ENCODE measurements around the gene ATXN7L2. TPM values are rescaled to one million over a fixed set of nuclear protein-coding genes. Genes with fewer than 3 reads are reported as not detected.

ATXN7L2 gene
- total and polyA plus RNA-seq, 4 donors = 0.61 to 1.7 (median 1.3) TPM

GRCh38 chr1:109508873-109509175, 25.1 kb downstream of the ATXN7L2 start:
- peaks cover 3 to 19% (median 9%) of the 10 kb centered on the region in 4 donors for H3K4me1 ChIP-seq (ENCODE audit: control insufficient read depth in 4 of 4, insufficient read depth in 4 of 4, low read length in 3 of 4)
- H3K4me3 ChIP-seq (ENCODE audit: low read depth in 1 of 3, low read length in 3 of 3) = peak overlapping the region in 2 of 3 donors; percentile 70 to 83
- H3K36me3 ChIP-seq (ENCODE audit: control insufficient read depth in 4 of 4, insufficient read depth in 3 of 4, low read depth in 1 of 4, low read length in 3 of 4) = no peaks in the 10 kb centered on the region
- H3K27me3 ChIP-seq (ENCODE audit: control insufficient read depth in 4 of 4, insufficient read depth in 4 of 4, low read length in 3 of 4) = no peaks in the 10 kb centered on the region
- H3K9ac ChIP-seq (ENCODE audit: low read depth in 1 of 2, low read length in 2 of 2) = no peak overlapping the region
- H3K9me3 ChIP-seq (ENCODE audit: control insufficient read depth in 4 of 4, low read length in 3 of 4) = no peaks in the 10 kb centered on the region
- DNase-seq (ENCODE audit: low spot score) = no peak
- H3K27ac ChIP-seq (ENCODE audit: low read depth in 1 of 2, low read length in 2 of 2) = no peak overlapping the region
- 77% methylated on average over 7 of the region's 7 CpGs for WGBS
- TF ChIP-seq ATF3 (IDR thresholded peaks at IDR 0.05) = no peak
- no peak for TF ChIP-seq ZBTB33 (IDR thresholded peaks at IDR 0.05)
- no peak for TF ChIP-seq CTCF (IDR thresholded peaks at IDR 0.05; ENCODE audit: low read depth, low read length, missing input control)
- no peak for TF ChIP-seq GABPA (IDR thresholded peaks at IDR 0.05 in 1 of 2, conservative IDR thresholded peaks at IDR 0.05 in 1 of 2)
- TF ChIP-seq YY1 (IDR thresholded peaks at IDR 0.05) = no peak
- no peak for TF ChIP-seq TAF1 (conservative IDR thresholded peaks at IDR 0.05)
- TF ChIP-seq FOXA2 (IDR thresholded peaks at IDR 0.05) = no peak

GRCh38 chr1:109509176-109510134, 25.8 kb downstream of the ATXN7L2 start, which contains the start of gene AMIGO1:
Gene AMIGO1, minus strand, starts transcription at chr1:109509727. Its CDS starts 815 bp downstream, at chr1:109508912.
- WGBS = 1% methylated on average over 100 of the region's 100 CpGs
- H3K36me3 ChIP-seq (ENCODE audit: control insufficient read depth in 4 of 4, insufficient read depth in 3 of 4, low read depth in 1 of 4, low read length in 3 of 4) = no peaks in the 10 kb centered on the region
- no peak for TF ChIP-seq EGR1 (IDR thresholded peaks at IDR 0.05; ENCODE audit: low read depth in 2 of 2)
- peak within 1 kb of the TSS; percentile 61 to 83 (median 70) for H3K4me3 ChIP-seq (ENCODE audit: low read depth in 1 of 3, low read length in 3 of 3)
- no peaks in the 10 kb centered on the region for H3K27me3 ChIP-seq (ENCODE audit: control insufficient read depth in 4 of 4, insufficient read depth in 4 of 4, low read length in 3 of 4)
- DNase-seq (ENCODE audit: low spot score) = peak; percentile 57
- H3K4me1 ChIP-seq (ENCODE audit: control insufficient read depth in 4 of 4, insufficient read depth in 4 of 4, low read length in 3 of 4) = peaks cover 3 to 19% (median 9%) of the 10 kb centered on the region in 4 donors
- no peak within 1 kb of the TSS for H3K9ac ChIP-seq (ENCODE audit: low read depth in 1 of 2, low read length in 2 of 2)
- H3K27ac ChIP-seq (ENCODE audit: low read depth in 1 of 2, low read length in 2 of 2) = no peak within 1 kb of the TSS
- H3K9me3 ChIP-seq (ENCODE audit: control insufficient read depth in 4 of 4, low read length in 3 of 4) = no peaks in the 10 kb centered on the region

GRCh38 chr1:109513110-109513710, 29.5 kb downstream of the ATXN7L2 start:
- no peaks in the 10 kb centered on the region for H3K27me3 ChIP-seq (ENCODE audit: control insufficient read depth in 4 of 4, insufficient read depth in 4 of 4, low read length in 3 of 4)
- no peaks in the 10 kb centered on the region for H3K36me3 ChIP-seq (ENCODE audit: control insufficient read depth in 4 of 4, insufficient read depth in 3 of 4, low read depth in 1 of 4, low read length in 3 of 4)
- WGBS = 92% methylated on average over 2 of the region's 2 CpGs
- H3K4me1 ChIP-seq (ENCODE audit: control insufficient read depth in 4 of 4, insufficient read depth in 4 of 4, low read length in 3 of 4) = peaks cover 3 to 19% (median 9%) of the 10 kb centered on the region in 4 donors
- no peaks in the 10 kb centered on the region for H3K9me3 ChIP-seq (ENCODE audit: control insufficient read depth in 4 of 4, low read length in 3 of 4)
- no peak for DNase-seq (ENCODE audit: low spot score)
- H3K27ac ChIP-seq (ENCODE audit: low read depth in 1 of 2, low read length in 2 of 2) = no peak overlapping the region
- no peak overlapping the region for H3K9ac ChIP-seq (ENCODE audit: low read depth in 1 of 2, low read length in 2 of 2)
- H3K4me3 ChIP-seq (ENCODE audit: low read depth in 1 of 3, low read length in 3 of 3) = no peak overlapping the region
- no peak for TF ChIP-seq ATF3 (IDR thresholded peaks at IDR 0.05)
- no peak for TF ChIP-seq HNF4A (conservative IDR thresholded peaks at IDR 0.05)
- no peak for TF ChIP-seq FOXA2 (IDR thresholded peaks at IDR 0.05)
- TF ChIP-seq FOXA1 (IDR thresholded peaks at IDR 0.05) = no peak
- no peak for TF ChIP-seq SP1 (IDR thresholded peaks at IDR 0.05)
- no peak for TF ChIP-seq CTCF (IDR thresholded peaks at IDR 0.05; ENCODE audit: low read depth, low read length, missing input control)
- TF ChIP-seq GABPA (IDR thresholded peaks at IDR 0.05 in 1 of 2, conservative IDR thresholded peaks at IDR 0.05 in 1 of 2) = no peak
- no peak for TF ChIP-seq REST (IDR thresholded peaks at IDR 0.05)
- no peak for TF ChIP-seq MAX (IDR thresholded peaks at IDR 0.05)

Data from liver (tissue), 9 donors.